HPDE6-E6E7 (cell line): Measurements from ENCODE around the gene KIF1A.
"Not testable (repeated sequence)": the region's sequence is repeated elsewhere in the genome, so short reads cannot be mapped to it uniquely, and the experiment has no call there.

Source experiments
- DNase-seq: peaks from one replicate; pipeline ENCODE4 v3.0.0; 2011; ENCODE audit warnings: missing footprints; ENCODE audit errors: extremely low spot score

The KIF1A gene

DNA sequence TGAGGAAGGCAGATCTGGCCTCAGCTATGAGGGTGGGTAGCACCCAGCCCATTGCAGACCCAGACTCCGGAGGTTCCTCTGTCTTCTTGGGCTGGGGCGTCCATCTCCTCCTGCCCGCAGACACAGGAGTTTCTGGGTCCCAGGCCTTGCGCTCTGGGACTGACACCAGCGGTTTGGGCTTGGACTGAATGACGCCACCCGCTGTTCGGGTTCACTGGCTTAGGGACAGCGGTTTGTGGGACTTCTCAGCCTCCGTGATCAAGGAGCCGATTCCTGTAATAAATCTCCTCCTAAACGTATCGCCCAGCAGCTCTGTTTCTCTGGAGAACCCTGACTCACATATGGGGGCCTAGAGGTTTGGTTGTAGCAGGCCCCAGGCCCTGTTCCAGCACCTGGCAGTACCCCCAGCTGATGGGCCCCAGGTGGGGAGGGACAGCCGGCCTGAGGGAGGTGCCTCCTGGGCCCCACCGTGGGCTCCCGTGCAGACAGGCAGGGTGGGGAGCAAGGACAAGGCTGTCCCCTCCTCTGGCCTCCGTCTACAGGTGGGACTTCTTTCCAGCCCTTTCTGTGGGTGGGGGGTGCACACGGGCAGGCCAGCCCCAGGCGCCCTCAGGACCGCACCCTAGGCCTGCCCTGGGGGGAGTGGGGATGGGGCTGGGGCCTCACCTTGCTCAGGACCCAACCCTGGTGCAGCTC lies 132.8 kb downstream of the KIF1A start:
- DNase-seq, result no peak

DNA sequence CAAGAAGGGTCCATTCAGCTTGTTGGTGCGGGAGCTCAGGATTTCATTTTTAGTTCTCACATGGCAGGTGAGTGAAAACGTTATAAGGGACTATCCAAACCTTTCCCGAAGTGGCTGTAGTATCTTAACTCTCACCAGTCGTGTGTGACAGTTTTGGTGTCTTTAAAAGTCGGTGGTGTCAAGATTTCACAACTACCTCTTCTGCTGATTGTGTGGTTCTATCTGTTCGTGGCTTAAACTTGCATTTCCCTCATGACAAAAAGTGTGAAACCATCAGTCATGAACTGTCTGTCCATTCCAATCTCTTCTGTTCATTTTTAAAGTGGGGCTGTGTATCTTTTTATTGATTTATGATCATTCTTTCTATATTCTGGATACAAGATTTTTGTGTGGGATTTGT lies 133.6 kb downstream of the KIF1A start:
- DNase-seq, result no peak

DNA sequence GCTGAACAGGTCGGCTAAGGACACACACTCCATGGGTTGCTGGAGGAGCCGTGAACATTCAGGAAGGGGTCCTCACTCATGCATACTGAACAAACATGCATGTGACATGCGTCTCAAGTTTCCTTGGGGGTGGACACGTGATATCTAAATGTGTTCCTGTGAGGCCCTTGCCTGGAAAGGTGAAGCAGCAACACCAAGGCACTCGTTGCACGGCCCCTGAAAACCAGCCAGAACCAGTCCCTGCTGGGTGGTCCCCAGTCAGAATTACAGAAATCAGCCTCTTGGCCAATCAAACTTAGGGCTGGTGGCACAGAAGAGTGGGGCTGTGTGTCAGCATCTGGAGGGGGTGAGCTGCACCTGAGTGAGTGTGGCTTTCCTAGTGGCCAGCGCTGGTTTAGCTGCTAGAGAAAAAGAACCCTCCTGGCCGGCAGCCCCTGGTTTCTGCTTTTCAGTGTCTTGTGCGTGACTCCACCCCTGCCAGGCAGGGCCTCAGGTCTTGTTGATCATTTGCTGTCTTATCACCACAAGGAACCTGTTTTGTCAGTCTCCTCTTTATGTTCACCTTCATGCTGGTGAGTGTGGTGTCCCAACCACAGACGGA lies 134.1 kb downstream of the KIF1A start:
- no peak for DNase-seq

DNA sequence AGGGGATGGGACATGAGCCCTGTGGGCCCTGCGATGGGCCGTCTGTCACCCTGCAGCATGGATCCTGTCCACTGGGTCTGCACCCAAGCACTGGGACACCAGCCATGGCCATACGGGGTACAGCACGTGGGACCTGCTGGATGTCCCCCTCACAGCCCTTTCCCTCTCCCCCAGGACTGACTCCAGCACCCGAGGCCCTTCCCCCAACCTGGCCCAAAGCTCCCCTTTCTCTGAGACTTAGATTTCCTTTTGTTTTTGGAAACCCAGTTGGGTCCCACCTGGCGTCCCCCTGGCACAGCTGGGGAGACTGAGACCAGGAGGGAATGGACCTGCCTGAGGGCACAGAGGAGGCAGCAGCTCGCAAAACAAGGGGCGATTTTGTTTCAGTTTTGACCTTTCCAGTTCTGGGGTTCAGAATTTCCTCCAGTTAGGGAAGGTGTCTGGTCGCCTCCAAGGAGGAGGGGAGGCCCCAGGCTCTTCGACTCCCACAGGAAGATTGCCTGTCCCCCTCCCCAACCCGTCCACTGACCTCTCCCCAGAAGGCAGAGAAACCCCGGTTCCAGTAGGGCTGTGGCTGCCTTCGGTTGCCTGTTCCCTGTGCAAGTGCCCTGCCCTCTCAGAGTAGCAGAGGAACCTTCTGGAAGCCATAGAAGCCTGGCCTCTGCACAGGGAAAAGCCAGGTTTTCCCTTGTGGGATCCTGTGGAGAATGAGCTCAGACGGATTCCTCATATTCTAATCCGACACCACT lies 135.9 kb downstream of the KIF1A start:
- DNase-seq, result not testable (repeated sequence)

DNA sequence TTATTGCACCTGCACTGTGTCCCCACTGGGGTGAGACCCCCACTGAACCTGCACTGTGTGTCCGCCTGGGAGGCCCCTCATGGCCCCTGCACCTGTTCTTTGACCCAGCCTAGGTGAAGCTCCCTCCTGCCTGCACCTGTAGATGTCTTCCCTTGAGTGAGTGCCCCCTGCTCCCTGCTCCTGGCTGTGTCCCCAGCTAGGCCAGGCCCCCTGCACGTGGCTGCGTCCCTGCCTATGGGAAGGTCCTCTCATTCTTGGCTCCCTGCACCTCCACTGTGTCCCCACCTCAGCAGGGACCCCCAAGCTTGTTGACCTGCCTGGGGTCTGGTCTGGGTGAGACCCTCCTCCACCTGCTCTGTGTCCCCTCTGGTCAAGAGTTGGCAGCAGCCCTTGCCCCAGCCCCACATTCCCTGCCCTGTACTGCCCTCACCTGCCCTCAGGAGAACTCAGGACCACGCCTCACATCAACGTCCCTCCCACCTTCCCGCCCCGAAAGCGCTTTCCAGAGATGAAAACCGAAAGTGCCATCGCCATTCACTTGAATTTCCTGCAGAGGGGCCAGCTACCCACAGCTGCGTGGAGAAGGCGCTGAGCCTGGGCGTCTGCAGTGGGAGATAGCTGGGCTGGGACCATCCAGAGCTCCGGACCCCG lies 136.6 kb downstream of the KIF1A start:
- DNase-seq, result not testable (repeated sequence)

DNA sequence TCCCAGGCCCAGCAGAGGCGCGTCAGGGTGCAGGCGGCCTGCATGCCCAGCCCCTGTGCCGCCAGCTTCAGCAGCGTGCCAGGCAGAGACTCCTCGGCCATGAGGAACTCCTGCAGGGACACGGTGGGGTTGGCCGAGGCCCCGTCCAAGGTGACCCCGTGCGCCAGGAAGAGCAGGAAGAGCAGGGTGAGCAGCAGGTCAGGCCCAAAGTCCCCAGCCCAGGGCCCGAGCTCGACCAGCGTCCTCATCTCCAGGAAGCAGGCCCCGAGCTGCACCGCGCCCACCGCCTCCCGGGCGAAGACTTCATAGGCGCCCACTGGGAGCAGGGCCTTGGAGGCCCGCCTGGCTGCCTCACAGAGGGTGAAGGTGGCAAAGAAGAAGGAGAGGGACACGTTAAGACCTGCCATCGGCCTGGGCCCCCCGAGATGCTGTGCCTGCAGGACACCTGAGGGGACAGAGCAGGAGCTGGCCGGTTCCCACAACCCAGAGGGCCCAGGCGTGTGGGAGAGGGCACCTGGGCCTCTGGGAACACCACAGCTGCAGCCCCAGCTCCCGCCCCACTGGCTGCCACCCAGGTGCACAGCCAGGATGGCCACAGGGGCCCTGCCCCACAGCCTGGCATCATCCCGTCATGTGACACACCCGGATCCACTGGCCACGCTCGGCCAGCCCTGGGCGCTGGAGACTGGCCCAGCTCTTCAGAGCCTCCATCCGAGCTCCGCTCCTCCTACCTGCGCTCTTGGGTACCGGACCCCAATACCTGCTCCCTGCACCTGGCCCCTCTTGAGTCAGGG lies 137.4 kb downstream of the KIF1A start, which contains the start of gene AQP12B:
TSS of gene AQP12B (minus strand) at position 455 of the 794 bp plus-strand sequence. CDS start at position 407, 48 bp downstream.
- DNase-seq, result not testable (repeated sequence)

DNA sequence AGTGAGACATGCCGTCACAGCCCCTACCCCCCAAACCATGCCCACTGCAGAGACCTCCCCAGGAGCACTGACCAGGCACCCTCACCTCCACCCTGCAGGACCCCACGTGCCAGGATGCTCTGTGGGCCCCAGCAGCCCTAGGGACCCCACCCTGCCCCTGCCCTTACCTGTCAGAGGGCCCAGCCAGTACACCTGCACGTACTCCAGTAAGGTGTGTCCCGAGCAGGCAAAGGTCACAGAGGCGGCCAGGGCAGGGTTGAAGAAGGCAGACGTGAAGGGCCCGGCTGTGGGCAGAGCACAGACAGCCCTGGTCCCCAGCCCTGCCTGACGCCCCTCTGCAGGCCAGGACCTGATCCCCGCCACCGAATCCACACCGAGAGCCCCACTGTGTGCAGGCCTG lies 139.8 kb downstream of the KIF1A start:
- not testable (repeated sequence) for DNase-seq

DNA sequence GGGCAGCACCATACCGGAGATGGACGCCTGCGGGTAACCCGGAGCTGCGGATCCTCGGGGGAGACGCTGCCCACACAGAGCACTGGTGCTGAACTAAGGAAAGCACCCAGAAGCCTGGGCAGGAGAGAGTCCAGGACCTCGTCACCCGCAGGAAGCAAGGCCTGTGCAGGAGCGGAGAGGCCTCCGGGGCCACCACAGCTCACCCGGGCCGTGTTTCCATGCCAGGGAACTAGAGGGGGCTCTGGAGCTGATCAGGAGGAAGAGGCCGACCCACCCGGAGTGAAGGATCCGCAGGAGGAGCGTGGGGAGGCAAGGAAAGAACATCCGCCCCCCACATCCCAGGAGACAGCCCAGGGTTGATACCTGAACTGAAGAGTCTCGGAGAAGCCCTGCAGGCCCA lies 141.1 kb downstream of the KIF1A start:
- not testable (repeated sequence) for DNase-seq

DNA sequence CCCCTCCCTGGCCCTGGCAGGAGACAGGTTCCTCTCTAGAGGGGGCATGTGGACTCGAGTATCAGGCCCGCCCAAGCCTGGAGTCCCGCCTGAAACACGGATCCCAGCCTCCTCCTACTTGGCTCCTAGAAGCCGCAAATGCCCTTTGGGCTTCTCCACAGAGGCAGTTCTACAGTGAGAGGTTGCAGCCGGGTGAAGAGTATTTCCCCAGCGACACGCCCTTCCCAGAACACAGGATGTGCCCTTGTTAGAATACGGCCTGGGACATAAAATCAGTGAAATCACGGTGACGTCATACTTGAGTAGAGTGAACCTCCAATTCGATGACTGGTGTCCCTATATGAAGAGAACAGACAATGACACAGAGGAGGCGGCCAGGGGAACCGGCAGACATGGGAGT lies 142.0 kb downstream of the KIF1A start:
- DNase-seq, result not testable (repeated sequence)

DNA sequence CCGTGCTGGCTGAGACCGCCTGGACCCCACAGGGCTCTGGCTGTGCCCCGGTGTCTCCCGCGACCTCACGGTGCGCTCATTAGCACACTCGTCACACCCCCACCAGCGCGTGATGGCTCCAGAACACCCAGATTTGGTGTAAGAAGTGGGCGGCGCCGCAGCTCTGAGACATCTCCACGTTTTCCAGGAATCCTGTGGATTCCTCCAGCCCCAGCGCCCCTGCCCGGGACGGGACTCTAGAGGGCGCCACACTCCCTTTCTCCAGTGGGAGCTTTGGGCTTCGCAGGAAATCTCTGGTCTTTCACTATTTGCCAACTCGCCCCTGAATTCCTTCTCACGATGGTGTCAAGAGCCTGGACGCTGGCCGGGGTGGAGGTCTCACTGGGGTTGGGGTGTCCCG lies 144.7 kb downstream of the KIF1A start:
- not testable (repeated sequence) for DNase-seq

DNA sequence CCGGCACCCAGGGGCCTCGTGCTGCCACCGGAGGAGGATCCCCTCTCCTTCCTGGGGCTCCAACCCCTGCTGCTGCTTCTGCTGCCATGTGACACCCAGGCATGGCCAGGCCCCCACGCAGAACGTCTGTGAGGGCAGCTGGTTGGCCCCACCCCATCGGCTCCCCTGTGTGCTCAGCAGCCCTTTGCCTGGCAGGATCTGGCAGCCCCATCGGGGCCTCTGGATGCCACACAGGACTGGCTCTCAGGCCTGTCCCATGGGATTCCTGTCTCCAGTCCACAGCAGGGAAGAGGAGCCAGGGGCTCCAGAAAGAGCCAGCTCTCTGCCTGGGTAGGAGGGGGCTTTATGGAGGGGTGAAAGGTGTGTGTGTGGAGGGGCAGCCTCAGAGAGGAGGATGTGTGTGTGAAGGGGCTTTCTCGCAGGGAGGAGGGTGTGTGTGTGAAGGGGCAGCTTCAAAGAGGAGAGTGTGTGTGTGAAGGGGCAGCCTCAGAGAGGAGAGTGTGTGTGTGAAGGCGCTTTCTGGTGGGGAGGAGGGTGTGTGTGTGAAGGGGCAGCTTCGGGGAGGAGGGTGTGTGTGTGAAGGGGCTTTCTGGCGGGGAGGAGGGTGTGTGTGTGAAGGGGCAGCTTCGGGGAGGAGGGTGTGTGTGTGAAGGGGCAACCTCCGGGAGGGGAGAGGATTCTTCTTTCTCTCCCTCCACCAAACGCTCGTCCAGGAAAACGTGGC lies 145.4 kb downstream of the KIF1A start:
- DNase-seq, result not testable (repeated sequence)

DNA sequence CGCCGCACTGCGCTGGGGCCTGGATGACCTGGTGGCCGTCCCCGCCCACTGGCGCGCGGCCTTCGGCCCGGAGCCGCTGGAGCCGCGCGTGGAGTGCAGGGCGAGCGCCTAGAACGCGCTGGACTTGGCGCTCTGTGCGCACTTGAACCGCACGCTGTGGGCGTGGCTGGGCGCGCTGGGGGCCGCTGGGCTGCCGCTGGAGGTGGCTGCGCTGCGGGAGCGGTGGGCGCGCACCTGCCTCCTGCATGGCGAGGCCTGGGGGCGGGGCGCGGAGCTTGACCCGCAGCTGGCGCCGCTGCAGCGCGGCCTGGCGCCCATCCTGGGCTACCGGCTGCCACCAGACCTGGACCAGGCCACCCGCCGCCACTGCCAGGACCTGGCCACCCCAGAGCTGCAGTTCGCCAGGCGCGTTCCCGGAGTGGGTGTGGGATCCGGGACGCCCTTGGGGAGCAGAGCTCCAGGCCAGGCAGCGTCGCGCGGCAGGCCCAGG lies 147.3 kb downstream of the KIF1A start:
- no peak for DNase-seq

DNA sequence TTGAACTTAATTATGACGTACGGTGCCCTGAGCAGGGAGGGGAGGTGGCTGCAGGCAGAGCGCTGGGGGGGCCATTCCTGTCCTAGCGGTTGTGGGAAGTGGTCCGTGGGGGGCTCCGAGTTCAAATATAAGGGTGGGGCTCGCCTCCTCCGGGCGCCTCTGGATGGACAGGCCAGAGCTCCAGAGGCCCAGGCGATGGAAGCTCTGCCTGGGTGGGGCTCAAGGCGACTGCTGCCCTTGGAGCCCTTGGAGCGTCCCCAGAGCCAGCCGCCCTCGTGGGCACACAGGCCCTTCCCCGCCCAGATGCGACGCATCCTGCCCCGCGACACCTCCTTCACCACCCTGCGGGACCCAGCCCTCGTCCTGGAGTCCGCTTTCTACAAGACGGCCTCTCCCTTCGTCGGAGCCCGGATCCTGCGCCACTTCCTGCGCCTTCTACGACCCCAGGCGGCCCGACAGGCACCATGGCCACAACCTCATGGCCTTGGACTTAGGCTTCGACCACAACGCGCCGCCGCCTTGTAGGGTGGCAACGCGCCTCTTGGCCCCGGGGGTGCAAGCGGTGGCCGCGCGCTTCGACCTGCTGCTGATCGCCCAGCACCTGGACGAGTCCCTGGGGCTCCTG lies 147.8 kb downstream of the KIF1A start:
- no peak for DNase-seq

DNA sequence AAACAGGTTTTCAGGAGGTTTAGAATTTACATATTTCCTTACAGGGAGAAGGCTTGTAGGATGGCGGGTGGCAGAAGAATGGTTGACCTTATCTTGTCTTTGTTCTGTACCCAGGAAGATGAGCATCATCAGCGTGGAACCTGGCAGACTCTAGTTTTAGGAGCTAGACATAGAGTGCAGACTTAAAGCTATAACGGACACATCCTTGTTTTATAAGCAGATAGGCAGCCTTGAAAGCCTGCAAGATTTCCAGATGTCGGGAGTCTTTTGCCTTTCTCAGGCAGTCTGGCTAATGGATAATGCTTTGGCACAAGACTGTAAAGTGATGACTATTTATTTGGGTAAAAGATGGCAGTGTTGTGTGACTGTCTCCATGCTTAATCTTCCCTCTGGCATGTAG lies 149.1 kb downstream of the KIF1A start:
- DNase-seq, result no peak

DNA sequence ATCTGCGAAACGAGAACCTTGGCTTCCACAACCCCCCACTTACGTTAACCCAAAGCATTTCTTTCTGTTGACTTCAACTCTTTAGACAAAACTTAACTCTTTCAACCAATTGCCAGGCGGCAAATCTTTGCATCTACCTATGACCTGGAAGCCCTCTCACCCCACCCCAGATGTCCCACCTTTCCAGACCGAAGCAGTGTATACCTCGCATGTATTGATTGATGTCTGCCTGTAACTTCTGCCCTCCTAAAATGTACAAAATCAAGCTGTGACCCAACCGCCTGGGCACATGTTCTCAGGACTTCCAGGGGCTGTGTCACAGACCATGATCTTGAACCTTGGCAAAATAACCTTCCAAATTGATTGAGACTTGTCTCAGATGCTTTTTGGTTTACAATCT lies 149.6 kb downstream of the KIF1A start:
- no peak for DNase-seq

DNA sequence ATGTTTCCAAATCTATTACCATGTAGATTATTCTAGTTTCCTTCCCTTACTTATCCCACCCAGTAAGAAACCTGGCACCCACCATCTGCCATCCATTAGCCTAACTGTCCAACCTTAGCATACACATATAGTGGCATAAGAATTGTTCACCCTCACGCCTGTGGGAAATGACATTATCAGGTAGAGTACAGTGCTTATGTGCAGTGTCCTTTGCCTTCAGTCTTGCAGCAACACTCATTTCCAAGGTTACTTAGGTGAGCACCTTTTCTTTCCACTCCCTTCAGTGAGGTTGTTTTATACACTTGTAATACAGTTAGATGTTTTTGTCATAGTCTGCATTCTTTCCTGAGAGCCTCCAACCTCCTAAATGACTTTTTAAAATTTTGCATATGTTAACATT lies 155.4 kb downstream of the KIF1A start:
- DNase-seq, result no peak
